ENCODE results near the gene TUBA4A. TPM values are rescaled to one million over a fixed set of nuclear protein-coding genes. Genes with fewer than 3 reads are reported as not detected.
A peak's percentile ranks its signal among the peaks of the same experiment; 100 is the strongest.

Gene TUBA4A
- total RNA-seq, 4 donors from 2014 or later, result 8.0 to 24.6 (median 9.4) TPM

- no peak overlapping the region for H3K4me3 ChIP-seq
- WGBS, 2 donors, result 80 to 85% methylated on average over 12 to 15 of the region's 16 CpGs
- no peak for DNase-seq (ENCODE audit: low spot score in 2 of 2)
- H3K36me3 ChIP-seq, result peaks cover 0 to 53% (median 6%) of the 10 kb centered on the region in 3 donors
- TF ChIP-seq EP300 (IDR thresholded peaks at IDR 0.05) (no peak), CTCF (IDR thresholded peaks at IDR 0.05) (no peak), POLR2A (IDR thresholded peaks at IDR 0.05) (no peak)
- peak overlapping the region; percentile 76 to 100 (median 100) for H3K27ac ChIP-seq
- H3K4me1 ChIP-seq, result peaks cover 0 to 97% (median 51%) of the 10 kb centered on the region in 4 donors
- H3K9me3 ChIP-seq, result no peaks in the 10 kb centered on the region
- no peaks in the 10 kb centered on the region for H3K27me3 ChIP-seq
These were observed 31.0 kb upstream of the TUBA4A start for GRCh38 chr2:219284501-219285372.

GRCh38 chr2:219282943-219283581 is 29.3 kb upstream of the TUBA4A start:
- Histone ChIP-seq H3K4me1 (peaks cover 0 to 89% (median 51%) of the 10 kb centered on the region in 4 donors), H3K27me3 (no peaks in the 10 kb centered on the region), H3K9me3 (no peaks in the 10 kb centered on the region), H3K27ac (peak overlapping the region; percentile 53 to 100 (median 100)), H3K36me3 (peaks cover 0 to 53% (median 6%) of the 10 kb centered on the region in 3 donors), H3K4me3 (no peak overlapping the region)
- no peak for TF ChIP-seq CTCF (IDR thresholded peaks at IDR 0.05)
- TF ChIP-seq EP300 (IDR thresholded peaks at IDR 0.05), result no peak
- TF ChIP-seq POLR2A (IDR thresholded peaks at IDR 0.05), result no peak
- DNase-seq (ENCODE audit: low spot score in 2 of 2), result no peak
- WGBS, 2 donors, result 64 to 71% methylated on average over 17 of the region's 17 CpGs

- peaks cover 0 to 89% (median 47%) of the 10 kb centered on the region in 4 donors for H3K4me1 ChIP-seq
- peak overlapping the region; percentile 66 to 100 (median 100) for H3K27ac ChIP-seq
These were observed 28.7 kb upstream of the TUBA4A start for GRCh38 chr2:219282375-219282774.

GRCh38 chr2:219281588-219281987 is 27.9 kb upstream of the TUBA4A start:
- Histone ChIP-seq H3K9me3 (no peaks in the 10 kb centered on the region), H3K4me3 (no peak overlapping the region), H3K36me3 (peaks cover 0 to 53% (median 6%) of the 10 kb centered on the region in 3 donors), H3K4me1 (peaks cover 0 to 82% (median 40%) of the 10 kb centered on the region in 4 donors), H3K27ac (peak overlapping the region; percentile 66 to 100 (median 100)), H3K27me3 (no peaks in the 10 kb centered on the region)
- TF ChIP-seq POLR2A (IDR thresholded peaks at IDR 0.05), result no peak
- no peak for TF ChIP-seq CTCF (IDR thresholded peaks at IDR 0.05)
- no peak for TF ChIP-seq EP300 (IDR thresholded peaks at IDR 0.05)
- WGBS, 2 donors, result 56 to 80% methylated on average over 8 of the region's 8 CpGs
- DNase-seq (ENCODE audit: low spot score in 2 of 2), result no peak

More at GRCh38 chr2:219282375-219282774, 28.7 kb upstream of the TUBA4A start:
- H3K27me3 ChIP-seq, result no peaks in the 10 kb centered on the region
- no peak overlapping the region for H3K4me3 ChIP-seq
- peaks cover 0 to 53% (median 6%) of the 10 kb centered on the region in 3 donors for H3K36me3 ChIP-seq
- 51 to 60% methylated on average over 5 of the region's 5 CpGs for WGBS, 2 donors
- no peaks in the 10 kb centered on the region for H3K9me3 ChIP-seq
- no peak for DNase-seq (ENCODE audit: low spot score in 2 of 2)
- TF ChIP-seq CTCF (IDR thresholded peaks at IDR 0.05) (no peak), EP300 (IDR thresholded peaks at IDR 0.05) (peak in 1 of 2 donors; percentile 46), POLR2A (IDR thresholded peaks at IDR 0.05) (peak in 1 of 2 donors; percentile 17)

All from tibial nerve (tissue), 4 donors.